C4-2B (cell line): ENCODE measurements around the gene NRG3.

ENCODE experiments used
- CTCF ChIP-seq: fragments of 450-650 bp; conservative IDR thresholded peaks from 2 replicates; pipeline ENCODE4 v1.5.1; 2017; ENCODE audit warnings: mild to moderate bottlenecking
- ZFX ChIP-seq: fragments of 450-650 bp; IDR thresholded peaks from 2 replicates; pipeline ENCODE4 v1.6.1; 2017

DNA sequence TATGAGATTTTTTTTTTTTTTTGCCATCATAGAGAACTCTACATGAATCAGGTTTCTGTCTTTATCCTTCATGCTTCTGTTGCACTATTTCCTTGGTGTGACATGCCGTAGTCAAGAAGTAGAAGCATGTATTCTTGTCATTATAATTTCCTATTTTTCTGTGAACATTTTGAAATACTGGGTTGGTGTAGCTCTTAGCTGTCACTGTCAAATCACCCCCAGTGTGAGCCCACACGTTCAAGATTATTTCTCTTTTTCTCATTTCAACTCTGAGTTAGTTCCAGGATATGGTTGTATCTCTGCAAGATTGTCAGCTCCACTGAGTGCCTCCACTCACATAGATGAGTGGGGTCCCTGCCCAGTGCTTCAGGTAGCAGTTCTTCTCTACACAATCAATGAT lies 209.5 kb downstream of the NRG3 start:
- no peak for TF ChIP-seq CTCF
- TF ChIP-seq ZFX = no peak
